DND-41 (cell line): ENCODE measurements around the gene BCKDHB.

ENCODE experiments used
- ATAC-seq: fragments of 200-7000 bp; cut with Tn5 transposase; 3 replicates; pipeline ENCODE4 v1.9.1; 2021; ENCODE audit warnings: low read depth; ENCODE audit not compliant: insufficient read depth
- DNase-seq: peaks from one replicate; pipeline ENCODE4 v3.0.0-alpha.2; 2020
- H2AFZ ChIP-seq: 2 replicates; pipeline ENCODE4 v1.6.0; 2012; ENCODE audit warnings: low read depth, low read length
- H3K27ac ChIP-seq: 2 replicates; pipeline ENCODE4 v1.5.1; 2012; ENCODE audit warnings: low read length, inconsistent platforms
- H3K27me3 ChIP-seq: fragments of 200-600 bp; sonication (generic); 2 replicates; pipeline ENCODE4 v1.6.0; 2012; ENCODE audit warnings: low read length, mild to moderate bottlenecking, inconsistent platforms; ENCODE audit not compliant: insufficient read depth, poor library complexity
- H3K36me3 ChIP-seq: 2 replicates; pipeline ENCODE4 v1.5.1; 2012; ENCODE audit warnings: low read length, inconsistent platforms; ENCODE audit not compliant: insufficient read depth
- H3K4me1 ChIP-seq: 2 replicates; pipeline ENCODE4 v1.5.1; 2012; ENCODE audit warnings: mild to moderate bottlenecking, low read length; ENCODE audit not compliant: insufficient read depth
- H3K4me2 ChIP-seq: 2 replicates; pipeline ENCODE4 v1.6.0; 2012; ENCODE audit warnings: mild to moderate bottlenecking, moderate library complexity, low read length, inconsistent platforms; ENCODE audit not compliant: insufficient read depth
- H3K4me3 ChIP-seq, 2 experiments: fragments of 200-600 bp in 1 of 2; shearing (Covaris generic) in 1 of 2; 2 replicates each; pipeline ENCODE4 v1.5.1; 2012 to 2016; ENCODE audit warnings: inconsistent platforms in 2 of 2, low read length in 2 of 2, mild to moderate bottlenecking in 2 of 2, low read depth in 1 of 2, moderate library complexity in 1 of 2
- H3K79me2 ChIP-seq: 2 replicates; pipeline ENCODE4 v1.6.0; 2012; ENCODE audit warnings: low read length, inconsistent platforms; ENCODE audit not compliant: insufficient read depth
- H3K9ac ChIP-seq: 2 replicates; pipeline ENCODE4 v1.6.0; 2012; ENCODE audit warnings: low read depth, mild to moderate bottlenecking, inconsistent platforms, low read length, moderate library complexity
- H3K9me3 ChIP-seq: 2 replicates; pipeline ENCODE4 v1.5.1; 2012; ENCODE audit warnings: low read length, moderate library complexity, mild to moderate bottlenecking, inconsistent platforms; ENCODE audit not compliant: insufficient read depth, severe bottlenecking
- H4K20me1 ChIP-seq: 2 replicates; pipeline ENCODE4 v1.6.0; 2012; ENCODE audit warnings: low read length; ENCODE audit not compliant: insufficient read depth
- EZH2 ChIP-seq: IDR thresholded peaks from 3 replicates; pipeline ENCODE4 v1.6.1; 2012; ENCODE audit warnings: borderline replicate concordance, low read depth, mild to moderate bottlenecking, moderate library complexity, low read length, inconsistent platforms; ENCODE audit not compliant: severe bottlenecking
- TF ChIP-seq, protein P1 (sequence below): IDR thresholded peaks from 2 replicates; pipeline ENCODE4 v1.5.1; 2012; ENCODE audit warnings: borderline replicate concordance, low read length, moderate library complexity, mild to moderate bottlenecking; ENCODE audit not compliant: poor library complexity, severe bottlenecking; ENCODE audit errors: extremely low read depth

BCKDHB gene

DNA sequence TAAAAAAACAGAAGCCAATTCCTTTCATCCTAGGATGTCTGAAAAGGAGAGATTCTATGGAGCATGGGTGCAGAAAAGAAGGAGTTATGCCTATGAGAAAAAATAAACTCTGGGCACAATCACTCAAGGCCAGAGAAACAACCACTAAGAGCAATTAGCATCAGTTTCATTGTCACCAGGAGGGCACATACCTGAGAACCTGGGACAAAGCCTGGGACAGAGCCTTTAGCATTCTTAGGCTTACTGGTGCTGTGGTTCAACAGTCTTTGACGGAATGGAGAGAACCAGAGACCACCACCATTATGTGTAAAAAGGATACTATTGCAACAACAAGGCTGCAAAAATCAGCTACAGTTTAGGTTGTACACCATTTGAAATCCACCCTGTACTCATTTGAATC, 29.4 kb upstream of the BCKDHB start:
- H3K4me3 ChIP-seq = no peak overlapping the region
- H3K9me3 ChIP-seq = peaks cover 3% of the 10 kb centered on the region
- TF ChIP-seq, protein P1, sequence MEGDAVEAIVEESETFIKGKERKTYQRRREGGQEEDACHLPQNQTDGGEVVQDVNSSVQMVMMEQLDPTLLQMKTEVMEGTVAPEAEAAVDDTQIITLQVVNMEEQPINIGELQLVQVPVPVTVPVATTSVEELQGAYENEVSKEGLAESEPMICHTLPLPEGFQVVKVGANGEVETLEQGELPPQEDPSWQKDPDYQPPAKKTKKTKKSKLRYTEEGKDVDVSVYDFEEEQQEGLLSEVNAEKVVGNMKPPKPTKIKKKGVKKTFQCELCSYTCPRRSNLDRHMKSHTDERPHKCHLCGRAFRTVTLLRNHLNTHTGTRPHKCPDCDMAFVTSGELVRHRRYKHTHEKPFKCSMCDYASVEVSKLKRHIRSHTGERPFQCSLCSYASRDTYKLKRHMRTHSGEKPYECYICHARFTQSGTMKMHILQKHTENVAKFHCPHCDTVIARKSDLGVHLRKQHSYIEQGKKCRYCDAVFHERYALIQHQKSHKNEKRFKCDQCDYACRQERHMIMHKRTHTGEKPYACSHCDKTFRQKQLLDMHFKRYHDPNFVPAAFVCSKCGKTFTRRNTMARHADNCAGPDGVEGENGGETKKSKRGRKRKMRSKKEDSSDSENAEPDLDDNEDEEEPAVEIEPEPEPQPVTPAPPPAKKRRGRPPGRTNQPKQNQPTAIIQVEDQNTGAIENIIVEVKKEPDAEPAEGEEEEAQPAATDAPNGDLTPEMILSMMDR = no peak
- TF ChIP-seq EZH2 = no peak
- no peak overlapping the region for H3K27ac ChIP-seq
- ATAC-seq (no peak), DNase-seq (no peak)
- no peaks in the 10 kb centered on the region for H3K4me1 ChIP-seq
- no peaks in the 10 kb centered on the region for H3K36me3 ChIP-seq
- no peaks in the 10 kb centered on the region for H3K79me2 ChIP-seq
- no peaks in the 10 kb centered on the region for H4K20me1 ChIP-seq
- no peak overlapping the region for H3K4me2 ChIP-seq
- H3K9ac ChIP-seq = no peak overlapping the region
- no peaks in the 10 kb centered on the region for H3K27me3 ChIP-seq
- no peak overlapping the region for H2AFZ ChIP-seq

DNA sequence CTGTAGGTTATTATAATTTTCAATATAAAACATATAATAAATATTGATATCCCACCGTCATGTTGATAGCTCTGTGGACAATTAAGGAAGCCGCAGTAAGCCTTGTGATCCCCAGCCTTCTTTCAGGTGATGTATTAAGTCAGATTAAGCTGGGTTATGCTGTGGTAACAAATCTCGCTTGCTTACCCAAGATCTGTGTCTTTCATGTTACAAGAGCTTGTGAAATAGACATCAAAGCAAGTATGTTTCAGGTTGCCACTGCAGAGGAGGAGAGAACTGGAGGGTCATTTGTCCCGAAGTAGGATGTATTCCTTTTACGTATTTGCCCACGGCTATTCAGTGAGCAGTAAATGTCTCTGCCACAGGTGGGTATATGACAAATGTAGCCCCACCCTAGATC, 17.8 kb upstream of the BCKDHB start:
- Histone ChIP-seq H2AFZ (no peak overlapping the region), H3K4me3 (no peak overlapping the region), H3K27me3 (no peaks in the 10 kb centered on the region), H3K4me2 (no peak overlapping the region), H3K9me3 (no peaks in the 10 kb centered on the region), H3K36me3 (no peaks in the 10 kb centered on the region), H3K27ac (no peak overlapping the region), H3K9ac (no peak overlapping the region), H3K4me1 (no peaks in the 10 kb centered on the region), H3K79me2 (no peaks in the 10 kb centered on the region), H4K20me1 (no peaks in the 10 kb centered on the region)
- DNase-seq (no peak), ATAC-seq (no peak)
- TF ChIP-seq EZH2 = no peak
- TF ChIP-seq, protein P1 = no peak

DNA sequence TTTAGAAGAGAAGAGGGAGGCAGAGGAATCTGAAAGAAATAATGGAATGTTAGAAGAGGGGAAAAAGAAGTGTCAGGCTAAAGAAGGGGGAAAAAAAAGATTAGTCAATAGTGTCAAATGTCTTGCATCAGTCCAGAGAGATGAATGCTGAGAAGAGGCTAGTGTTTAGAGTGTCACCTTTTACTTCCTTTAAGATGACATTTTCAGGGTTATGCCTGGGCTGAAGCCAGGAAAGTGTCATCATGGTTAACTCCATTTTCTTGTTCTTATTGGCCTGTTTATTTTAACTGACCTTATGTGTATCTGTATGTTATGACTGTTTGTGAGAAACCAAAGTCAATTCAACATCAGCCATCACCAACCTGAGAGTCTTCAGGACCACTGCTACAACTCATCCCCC, 15.0 kb upstream of the BCKDHB start:
- H4K20me1 ChIP-seq = no peaks in the 10 kb centered on the region
- DNase-seq (no peak), ATAC-seq (no peak)
- no peak overlapping the region for H3K9ac ChIP-seq
- H3K4me2 ChIP-seq = no peak overlapping the region
- no peaks in the 10 kb centered on the region for H3K9me3 ChIP-seq
- no peaks in the 10 kb centered on the region for H3K79me2 ChIP-seq
- no peaks in the 10 kb centered on the region for H3K27me3 ChIP-seq
- TF ChIP-seq, protein P1 = no peak
- no peak for TF ChIP-seq EZH2
- no peak overlapping the region for H3K27ac ChIP-seq
- no peaks in the 10 kb centered on the region; the same call in 1 of the 2 replicates for H3K4me1 ChIP-seq
- H2AFZ ChIP-seq = no peak overlapping the region
- no peaks in the 10 kb centered on the region for H3K36me3 ChIP-seq
- H3K4me3 ChIP-seq = no peak overlapping the region

DNA sequence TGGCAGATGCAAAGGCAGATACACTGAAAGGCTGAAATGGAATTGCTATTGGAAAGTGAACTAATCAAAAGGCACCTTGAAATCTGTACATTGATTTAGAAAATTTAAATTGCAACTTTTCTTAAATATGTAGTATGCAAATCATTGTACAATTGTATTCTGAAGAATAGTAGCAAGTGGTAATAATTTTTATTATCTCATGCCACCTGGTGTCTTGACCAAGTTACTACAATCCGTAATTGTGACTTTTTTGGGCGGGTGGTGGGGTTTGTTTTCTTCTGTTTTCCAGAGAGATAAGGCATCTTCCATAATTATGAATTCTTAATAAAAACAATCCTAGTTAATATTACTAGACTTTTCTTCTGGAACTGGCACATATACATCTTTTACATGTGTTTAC, 12.5 kb upstream of the BCKDHB start:
- no peak overlapping the region for H3K4me2 ChIP-seq
- ATAC-seq = peak; percentile 67; the same call in 2 of the 3 replicates

More for the DNA sequence above, 12.5 kb upstream of the BCKDHB start:
- Histone ChIP-seq H3K27ac (no peak overlapping the region), H3K4me1 (no peaks in the 10 kb centered on the region; the same call in 1 of the 2 replicates), H4K20me1 (no peaks in the 10 kb centered on the region), H3K36me3 (no peaks in the 10 kb centered on the region), H3K9me3 (no peaks in the 10 kb centered on the region), H3K9ac (no peak overlapping the region), H3K27me3 (peaks cover 2% of the 10 kb centered on the region), H3K79me2 (no peaks in the 10 kb centered on the region), H3K4me3 (no peak overlapping the region), H2AFZ (no peak overlapping the region)
- TF ChIP-seq, protein P1 = peak; percentile 75
- TF ChIP-seq EZH2 = no peak
- peak; percentile 24 for DNase-seq
